ENCODE results near the gene TCEA3. TPM values are rescaled to one million over a fixed set of nuclear protein-coding genes. Genes with fewer than 3 reads are reported as not detected.

The TCEA3 gene
- total RNA-seq, 1 experiment from 2014 or later: 1.5 TPM

GRCh38 chr1:23471473-23472075 is 47.0 kb upstream of the TCEA3 start:
- DNase-seq (ENCODE audit: unreplicated experiment): no peak
- ChIA-PET CTCF (no interaction called here), POLR2A (interaction anchor here (0.5 to 1.0 kb wide), 3 partner anchors 11 to 653 kb away, joined by 3 read pairs; no protein-coding TSS in a partner anchor)
- intact Hi-C loops (cut with micrococcal nuclease): no loop called here
- TF ChIP-seq CTCF (IDR thresholded peaks at IDR 0.05; ENCODE audit: unreplicated experiment): no peak
- H3K27me3 Mint-ChIP-seq (ENCODE audit: insufficient read depth, unreplicated experiment): no peaks in the 10 kb centered on the region
- H3K9me3 Mint-ChIP-seq (ENCODE audit: unreplicated experiment): no peaks in the 10 kb centered on the region
- H3K4me3 Mint-ChIP-seq (ENCODE audit: unreplicated experiment): no peak overlapping the region
- peak overlapping the region; percentile 76 for H3K27ac Mint-ChIP-seq (ENCODE audit: low read depth, unreplicated experiment)
- no peaks in the 10 kb centered on the region for H3K36me3 Mint-ChIP-seq (ENCODE audit: insufficient read depth, unreplicated experiment)
- H3K4me1 Mint-ChIP-seq (ENCODE audit: insufficient read depth, unreplicated experiment): peaks cover 34% of the 10 kb centered on the region
- BruUV-seq (replicated peaks): no TSS peak

- ChIA-PET CTCF (interaction anchor here (1.4 kb wide), 1 partner anchor 26 kb away, joined by 5 read pairs; no protein-coding TSS in a partner anchor), POLR2A (no interaction called here)
- TF ChIP-seq CTCF (IDR thresholded peaks at IDR 0.05; ENCODE audit: unreplicated experiment): no peak
- DNase-seq (ENCODE audit: unreplicated experiment): peak; percentile 28
- Mint-ChIP-seq H3K4me1 (ENCODE audit: insufficient read depth, unreplicated experiment) (peaks cover 27% of the 10 kb centered on the region), H3K27ac (ENCODE audit: low read depth, unreplicated experiment) (peak overlapping the region; percentile 82), H3K9me3 (ENCODE audit: unreplicated experiment) (no peaks in the 10 kb centered on the region), H3K27me3 (ENCODE audit: insufficient read depth, unreplicated experiment) (no peaks in the 10 kb centered on the region), H3K36me3 (ENCODE audit: insufficient read depth, unreplicated experiment) (no peaks in the 10 kb centered on the region), H3K4me3 (ENCODE audit: unreplicated experiment) (no peak overlapping the region)
- BruUV-seq (replicated peaks): no TSS peak
- intact Hi-C loops (cut with micrococcal nuclease): no loop called here
Measured at GRCh38 chr1:23470282-23471070, 45.9 kb upstream of the TCEA3 start.

- no peak for TF ChIP-seq CTCF (IDR thresholded peaks at IDR 0.05; ENCODE audit: unreplicated experiment)
- Mint-ChIP-seq H3K27me3 (ENCODE audit: insufficient read depth, unreplicated experiment) (no peaks in the 10 kb centered on the region), H3K4me3 (ENCODE audit: unreplicated experiment) (no peak overlapping the region), H3K27ac (ENCODE audit: low read depth, unreplicated experiment) (no peak overlapping the region), H3K36me3 (ENCODE audit: insufficient read depth, unreplicated experiment) (no peaks in the 10 kb centered on the region), H3K9me3 (ENCODE audit: unreplicated experiment) (no peaks in the 10 kb centered on the region), H3K4me1 (ENCODE audit: insufficient read depth, unreplicated experiment) (peaks cover 21% of the 10 kb centered on the region)
- DNase-seq (ENCODE audit: unreplicated experiment): no peak
- intact Hi-C loops (cut with micrococcal nuclease): no loop called here
- POLR2A ChIA-PET: no interaction called here
- CTCF ChIA-PET: interaction anchor here (1.4 kb wide), 1 partner anchor 27 kb away, joined by 5 read pairs; no protein-coding TSS in a partner anchor
- no TSS peak for BruUV-seq (replicated peaks)
Measured at GRCh38 chr1:23469372-23469982, 44.9 kb upstream of the TCEA3 start.

GRCh38 chr1:23466423-23466989 is 42.0 kb upstream of the TCEA3 start:
- no peak for TF ChIP-seq CTCF (IDR thresholded peaks at IDR 0.05; ENCODE audit: unreplicated experiment)
- no peak for DNase-seq (ENCODE audit: unreplicated experiment)
- Mint-ChIP-seq H3K4me3 (ENCODE audit: unreplicated experiment) (no peak overlapping the region), H3K36me3 (ENCODE audit: insufficient read depth, unreplicated experiment) (no peaks in the 10 kb centered on the region), H3K27me3 (ENCODE audit: insufficient read depth, unreplicated experiment) (no peaks in the 10 kb centered on the region), H3K27ac (ENCODE audit: low read depth, unreplicated experiment) (no peak overlapping the region), H3K9me3 (ENCODE audit: unreplicated experiment) (no peaks in the 10 kb centered on the region), H3K4me1 (ENCODE audit: insufficient read depth, unreplicated experiment) (peaks cover 7% of the 10 kb centered on the region)
- POLR2A ChIA-PET: interaction anchor here (1.1 kb wide), 1 partner anchor 20 kb away, joined by 3 read pairs; no protein-coding TSS in a partner anchor
- intact Hi-C loops (cut with micrococcal nuclease): no loop called here
- BruUV-seq (replicated peaks): no TSS peak
- CTCF ChIA-PET: interaction anchor here (0.5 to 1.2 kb wide), 2 partner anchors 8 to 31 kb away, joined by 3 to 7 read pairs; no protein-coding TSS in a partner anchor
